Fibroblast of mammary gland (primary cell): ENCODE data around the gene MT1E.

ENCODE experiments used
- DNase-seq: peaks from one replicate; pipeline ENCODE4 v3.0.0-alpha.2; 2010; ENCODE audit warnings: low read depth
- H3K4me3 ChIP-seq: 2 replicates; pipeline ENCODE4 v1.5.1; 2011; ENCODE audit warnings: low read depth, mild to moderate bottlenecking, low read length, moderate library complexity; ENCODE audit not compliant: control insufficient read depth
- TF ChIP-seq, protein P1 (sequence below): conservative IDR thresholded peaks from 2 replicates; pipeline ENCODE4 v1.5.1; 2011; ENCODE audit warnings: low read depth, low read length, inconsistent platforms; ENCODE audit not compliant: control insufficient read depth, insufficient read depth

The MT1E gene

GRCh38 chr16:56645311-56645710 lies 19.7 kb downstream of the MT1E start:
- DNase-seq: no peak

GRCh38 chr16:56645838-56646237 lies 20.3 kb downstream of the MT1E start:
- DNase-seq: no peak
- TF ChIP-seq, protein P1, sequence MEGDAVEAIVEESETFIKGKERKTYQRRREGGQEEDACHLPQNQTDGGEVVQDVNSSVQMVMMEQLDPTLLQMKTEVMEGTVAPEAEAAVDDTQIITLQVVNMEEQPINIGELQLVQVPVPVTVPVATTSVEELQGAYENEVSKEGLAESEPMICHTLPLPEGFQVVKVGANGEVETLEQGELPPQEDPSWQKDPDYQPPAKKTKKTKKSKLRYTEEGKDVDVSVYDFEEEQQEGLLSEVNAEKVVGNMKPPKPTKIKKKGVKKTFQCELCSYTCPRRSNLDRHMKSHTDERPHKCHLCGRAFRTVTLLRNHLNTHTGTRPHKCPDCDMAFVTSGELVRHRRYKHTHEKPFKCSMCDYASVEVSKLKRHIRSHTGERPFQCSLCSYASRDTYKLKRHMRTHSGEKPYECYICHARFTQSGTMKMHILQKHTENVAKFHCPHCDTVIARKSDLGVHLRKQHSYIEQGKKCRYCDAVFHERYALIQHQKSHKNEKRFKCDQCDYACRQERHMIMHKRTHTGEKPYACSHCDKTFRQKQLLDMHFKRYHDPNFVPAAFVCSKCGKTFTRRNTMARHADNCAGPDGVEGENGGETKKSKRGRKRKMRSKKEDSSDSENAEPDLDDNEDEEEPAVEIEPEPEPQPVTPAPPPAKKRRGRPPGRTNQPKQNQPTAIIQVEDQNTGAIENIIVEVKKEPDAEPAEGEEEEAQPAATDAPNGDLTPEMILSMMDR: no peak
- no peak overlapping the region for H3K4me3 ChIP-seq

More at GRCh38 chr16:56645311-56645710, 19.7 kb downstream of the MT1E start:
- no peak overlapping the region for H3K4me3 ChIP-seq
- TF ChIP-seq, protein P1: no peak

- TF ChIP-seq, protein P1: no peak
- no peak for DNase-seq
- H3K4me3 ChIP-seq: no peak overlapping the region
Measured at GRCh38 chr16:56647641-56648431, 22.3 kb downstream of the MT1E start.

- H3K4me3 ChIP-seq: no peak overlapping the region
- TF ChIP-seq, protein P1: no peak
- no peak for DNase-seq
Measured at GRCh38 chr16:56649271-56649670, 23.7 kb downstream of the MT1E start.

DNA sequence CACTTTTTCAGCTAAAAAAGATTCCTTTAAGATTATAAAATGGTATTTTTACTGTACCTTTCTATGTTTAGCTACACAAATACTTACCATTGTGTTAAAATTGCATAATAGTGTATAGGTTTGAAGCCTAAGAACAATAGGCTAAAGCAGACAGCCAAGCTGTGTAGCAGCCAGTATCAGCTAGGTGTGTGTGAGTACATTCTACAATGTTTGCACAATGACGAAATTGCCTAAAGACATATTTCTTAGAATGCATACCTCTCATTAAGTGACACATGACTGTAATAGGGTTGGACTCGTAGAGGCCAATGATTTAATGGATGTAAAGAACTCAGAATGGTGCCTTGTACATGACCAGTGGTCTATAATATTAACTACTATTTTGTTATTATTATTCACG lies 24.2 kb downstream of the MT1E start:
- TF ChIP-seq, protein P1: no peak
- no peak overlapping the region for H3K4me3 ChIP-seq
- no peak for DNase-seq

DNA sequence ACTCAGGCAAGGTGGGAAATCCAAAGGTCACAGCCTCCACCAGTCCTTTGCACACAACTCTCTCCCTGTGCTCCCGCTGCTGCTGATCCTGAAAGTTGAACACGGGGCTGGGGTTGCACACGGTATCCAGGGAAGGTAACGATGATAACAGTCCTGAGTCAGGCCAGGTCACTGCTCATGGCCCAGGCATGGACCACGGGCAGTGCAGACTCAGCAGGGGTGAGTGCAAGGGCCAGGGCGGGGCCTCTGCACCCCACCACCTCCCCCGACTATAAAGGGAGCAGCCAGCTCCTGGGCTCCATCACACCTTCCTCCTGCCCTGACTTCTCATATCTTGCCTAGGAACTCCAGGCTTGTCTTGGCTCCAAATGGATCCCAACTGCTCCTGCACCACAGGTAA lies 26.0 kb downstream of the MT1E start, which contains the start of gene MT1B:
Gene MT1B (plus strand): TSS at position 301 of the 400 bp plus-strand sequence. CDS start 68 bp downstream, at position 369.
- DNase-seq: no peak
- TF ChIP-seq, protein P1: no peak
- H3K4me3 ChIP-seq: no peak within 1 kb of the TSS
